ENCODE data around the gene SLC27A2.

SLC27A2 gene

DNA sequence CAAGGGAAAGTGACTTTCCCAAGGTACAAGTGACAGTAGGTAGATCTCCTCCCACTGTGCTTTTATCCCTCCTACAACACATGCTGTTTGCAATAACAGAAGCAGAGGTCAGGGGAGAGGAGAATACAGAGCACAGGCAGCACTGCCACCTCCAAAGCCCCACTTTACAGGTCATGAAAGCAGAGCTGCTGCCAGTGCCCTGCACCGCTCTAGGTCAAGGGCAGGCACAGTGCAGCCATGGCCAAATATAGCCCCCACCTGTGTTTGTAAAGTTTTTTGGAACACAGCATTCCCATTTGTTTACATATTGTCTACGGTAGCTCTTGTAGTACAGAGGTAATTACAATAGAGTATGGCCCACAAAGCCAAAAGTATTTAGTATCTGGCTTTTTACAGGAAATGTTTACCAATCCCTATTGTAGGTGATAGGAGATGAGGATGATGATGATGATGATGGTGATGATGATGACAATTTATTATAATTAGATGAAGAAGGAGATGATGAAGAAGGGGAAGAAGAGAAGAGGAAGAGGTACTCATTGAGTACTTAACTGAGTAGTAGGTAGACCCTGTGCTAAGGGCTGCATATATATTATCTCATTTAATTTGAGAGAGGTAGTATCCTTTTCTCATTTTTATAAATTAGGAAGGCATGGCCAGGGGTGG is 63.1 kb downstream of the SLC27A2 start:
- DNase-seq: no peak

DNA sequence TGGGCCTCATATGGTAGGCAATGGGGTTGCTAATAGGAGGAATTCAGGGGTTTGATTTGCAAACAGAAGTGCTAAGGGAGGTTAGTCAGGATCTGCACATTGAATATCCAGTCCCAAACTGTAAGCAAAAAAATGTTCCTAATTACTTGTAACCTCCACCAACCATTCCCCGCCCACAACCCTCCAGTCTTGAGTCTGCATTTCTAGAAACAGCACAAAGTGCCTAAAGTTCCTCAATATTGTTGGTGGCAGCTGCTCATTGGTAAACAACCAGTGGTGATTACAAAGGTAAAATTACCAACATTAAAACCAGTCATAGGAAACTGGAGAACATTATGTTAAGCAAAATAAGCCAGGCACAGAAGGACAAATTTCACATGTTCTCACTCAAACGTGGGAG is 64.6 kb downstream of the SLC27A2 start:
- DNase-seq: no peak

DNA sequence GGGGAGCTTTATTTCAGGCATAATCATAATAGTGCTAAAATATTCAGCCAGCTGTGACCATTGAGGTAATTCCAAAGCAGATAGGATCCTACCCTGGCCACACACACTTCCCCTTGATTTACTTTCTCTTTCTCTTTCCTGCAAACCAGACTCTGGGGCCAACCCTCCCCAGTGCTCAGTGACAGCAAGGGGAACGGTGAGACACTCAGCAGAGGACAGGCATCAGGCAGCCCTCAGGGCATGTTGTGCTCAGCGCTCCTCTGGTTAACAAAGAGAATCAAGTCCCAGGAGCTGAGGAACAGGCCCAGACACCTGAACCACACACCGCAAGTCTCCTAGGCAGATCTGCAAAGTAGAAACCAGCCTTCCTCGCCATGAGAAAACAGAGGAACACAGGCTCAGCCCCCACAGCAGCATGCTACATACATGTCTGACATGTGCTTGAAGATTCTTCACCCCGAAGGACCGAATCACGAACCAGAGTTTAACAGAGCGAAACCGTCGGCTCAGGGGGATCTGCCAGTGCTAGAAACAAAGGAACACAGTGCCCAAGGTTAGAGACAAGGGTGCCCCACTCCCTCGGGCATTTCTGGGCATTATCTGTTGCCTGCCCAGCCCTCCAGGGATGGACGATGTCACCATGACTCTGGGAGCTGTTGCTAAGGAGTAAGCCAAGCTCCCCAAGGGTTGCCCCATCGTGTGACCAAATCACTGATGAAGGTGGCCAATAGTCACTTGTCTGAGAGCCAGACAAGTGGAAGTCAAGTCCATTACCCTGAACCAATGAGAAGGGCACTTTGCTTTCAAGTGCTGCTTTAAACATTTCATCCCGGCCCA is 66.0 kb downstream of the SLC27A2 start:
- DNase-seq: no peak

DNA sequence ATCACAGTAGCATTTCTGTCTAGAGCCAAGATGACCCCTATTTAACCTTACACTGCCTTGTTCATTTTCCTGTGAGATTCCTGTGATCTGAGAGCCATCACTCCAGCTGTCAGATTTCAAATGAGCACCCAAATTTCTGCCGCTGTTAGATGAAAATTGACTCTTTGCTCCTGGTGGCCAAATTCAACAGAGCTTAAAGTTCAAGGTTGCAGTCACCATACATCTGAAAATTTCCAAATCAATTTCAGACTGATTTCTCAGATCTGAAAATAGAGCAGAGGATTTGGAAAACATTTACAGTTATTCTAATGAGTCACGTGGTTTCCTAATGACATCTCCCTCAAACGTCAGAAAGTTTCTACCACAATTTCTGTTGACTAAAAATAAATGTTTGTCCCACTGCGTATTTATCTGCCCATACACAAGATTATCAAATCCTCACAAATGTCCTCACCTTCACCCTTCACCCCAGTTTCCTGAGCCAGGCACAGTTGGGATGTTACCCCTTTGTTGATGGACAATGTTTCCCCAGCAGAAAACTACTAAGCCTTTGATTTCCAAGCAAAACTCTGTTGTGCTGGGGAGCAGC is 67.1 kb downstream of the SLC27A2 start:
- no peak for DNase-seq

DNA sequence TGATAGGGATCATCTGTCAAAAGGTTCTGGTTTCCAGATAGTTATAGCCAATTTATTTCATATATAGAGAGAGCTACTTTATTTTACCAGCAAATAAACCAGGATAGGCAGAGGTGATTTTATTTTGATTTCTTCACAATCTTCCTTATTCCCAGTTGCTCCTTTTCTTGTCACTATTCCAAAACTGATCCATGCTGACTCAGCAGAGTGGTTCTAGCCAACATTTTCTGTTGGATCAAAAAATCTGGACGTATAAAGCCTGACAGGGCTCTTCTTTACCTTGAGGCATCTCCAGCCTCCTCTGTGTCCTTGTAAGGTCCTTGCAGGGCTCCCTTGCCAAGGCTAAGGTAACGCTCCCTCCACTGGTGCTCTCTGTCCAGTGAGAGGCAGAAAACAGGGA is 67.7 kb downstream of the SLC27A2 start:
- DNase-seq: no peak

DNA sequence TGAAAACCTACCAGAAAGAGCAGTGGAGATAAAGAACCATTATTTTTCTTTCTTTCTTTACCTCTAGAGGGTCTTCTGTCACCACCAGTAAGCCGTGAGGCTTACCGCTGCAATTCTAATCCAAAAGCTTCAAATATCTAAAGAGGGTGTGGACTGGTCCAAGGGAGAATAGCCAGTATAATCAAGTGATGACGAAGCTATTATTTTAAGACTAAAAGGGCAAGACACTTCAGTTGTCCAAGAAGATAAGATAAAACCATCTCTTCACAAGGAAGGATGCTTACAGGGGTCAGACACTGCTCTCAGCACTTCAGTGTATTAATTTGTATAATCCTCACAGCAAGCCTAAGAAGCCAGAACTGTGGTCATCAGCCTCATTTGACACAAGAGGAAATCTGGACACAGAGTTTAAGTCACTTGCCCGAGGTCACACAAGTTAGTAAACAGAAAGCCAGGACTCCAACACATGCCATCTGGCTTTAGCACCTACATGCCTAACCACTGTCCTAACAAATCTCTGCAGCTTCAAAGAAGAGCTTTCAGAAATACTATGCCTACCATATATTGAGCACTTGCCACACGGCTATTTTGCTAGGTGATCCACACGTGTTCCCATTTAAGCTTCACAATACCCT is 68.9 kb downstream of the SLC27A2 start:
- no peak for DNase-seq

DNA sequence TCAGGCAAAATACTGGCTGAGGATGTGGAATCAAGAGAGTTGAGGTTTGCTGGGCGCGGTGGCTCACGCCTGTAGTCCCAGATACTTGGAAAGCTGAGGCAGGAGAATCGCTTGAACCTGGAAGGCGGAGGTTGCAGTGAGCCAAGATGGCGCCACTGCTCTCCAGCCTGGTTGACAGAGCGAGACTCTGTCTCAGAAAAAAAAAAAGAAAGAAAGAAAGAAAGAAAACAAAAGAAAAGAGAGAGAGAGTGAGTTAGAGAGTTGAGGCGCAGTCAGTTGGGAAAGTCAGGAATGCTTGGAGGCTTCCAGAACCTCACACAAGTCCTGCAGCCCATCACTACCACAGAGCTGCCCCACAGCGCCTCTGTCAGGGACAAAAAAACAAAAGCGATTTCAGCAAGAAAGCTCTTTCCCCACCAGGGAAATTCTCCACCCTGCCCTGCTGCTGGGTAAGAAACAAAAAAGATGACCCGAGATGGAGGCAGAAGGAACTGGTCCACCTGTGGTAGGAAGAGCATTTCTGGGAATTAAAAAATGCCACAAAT is 69.7 kb downstream of the SLC27A2 start:
- DNase-seq: no peak

DNA sequence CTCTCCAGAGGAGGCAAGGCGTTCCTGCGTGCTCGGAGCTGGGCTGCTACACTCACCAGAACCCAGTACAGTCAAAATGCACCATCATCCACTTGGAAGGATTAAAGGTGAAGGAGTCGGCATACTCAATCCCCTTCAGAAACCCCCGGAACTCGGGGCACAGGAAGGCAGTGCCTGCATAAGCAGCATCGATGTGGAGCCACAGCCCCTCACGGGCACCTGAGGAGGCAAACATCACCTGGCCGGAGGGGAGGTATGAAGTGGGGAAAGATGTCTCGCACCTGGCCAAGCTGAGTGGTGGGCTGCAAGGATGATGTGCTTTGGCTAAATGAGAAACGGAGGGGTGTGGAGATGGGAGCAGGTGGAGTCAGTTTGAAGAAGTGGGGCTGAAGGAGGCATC is 70.6 kb downstream of the SLC27A2 start:
- no peak for DNase-seq

DNA sequence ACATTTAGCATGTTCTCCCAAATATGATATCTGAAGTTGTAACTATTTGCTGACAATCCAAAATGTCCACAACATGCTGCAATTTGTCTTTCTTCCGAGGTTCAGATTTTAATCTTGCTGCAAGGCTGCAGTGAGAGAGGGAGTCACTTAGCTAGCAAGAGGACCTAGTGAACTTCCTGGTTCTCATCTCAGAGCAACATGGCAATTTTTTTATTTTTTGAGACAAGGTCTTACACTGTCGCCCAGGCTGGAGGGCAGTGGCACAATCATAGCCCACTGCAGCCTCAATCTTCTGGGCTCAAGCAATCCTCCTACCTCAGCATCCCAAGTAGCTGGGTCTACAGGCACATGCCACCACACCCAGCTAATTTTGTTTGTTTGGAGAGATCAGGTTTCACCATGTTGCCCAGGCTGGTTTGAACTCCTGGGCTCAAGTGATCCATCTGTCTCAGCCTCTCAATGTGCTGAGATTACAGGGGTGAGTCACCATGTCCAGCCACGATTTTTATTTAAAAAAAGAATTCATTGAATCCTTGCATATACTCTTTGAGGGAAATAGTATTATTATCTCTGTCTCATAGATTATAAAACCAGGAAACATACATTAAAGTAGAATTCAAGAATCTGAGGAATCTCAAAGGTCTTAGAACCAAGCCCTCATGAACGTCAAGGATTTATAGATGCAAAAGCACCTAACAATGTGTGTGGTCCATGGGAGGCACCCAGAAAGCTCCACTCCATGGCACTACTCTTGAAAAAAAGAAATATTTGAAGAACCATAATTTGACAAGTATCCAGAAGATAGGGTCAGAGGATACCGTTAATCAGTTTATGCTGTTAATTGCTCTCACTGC is 74.4 kb downstream of the SLC27A2 start:
- DNase-seq: no peak

DNA sequence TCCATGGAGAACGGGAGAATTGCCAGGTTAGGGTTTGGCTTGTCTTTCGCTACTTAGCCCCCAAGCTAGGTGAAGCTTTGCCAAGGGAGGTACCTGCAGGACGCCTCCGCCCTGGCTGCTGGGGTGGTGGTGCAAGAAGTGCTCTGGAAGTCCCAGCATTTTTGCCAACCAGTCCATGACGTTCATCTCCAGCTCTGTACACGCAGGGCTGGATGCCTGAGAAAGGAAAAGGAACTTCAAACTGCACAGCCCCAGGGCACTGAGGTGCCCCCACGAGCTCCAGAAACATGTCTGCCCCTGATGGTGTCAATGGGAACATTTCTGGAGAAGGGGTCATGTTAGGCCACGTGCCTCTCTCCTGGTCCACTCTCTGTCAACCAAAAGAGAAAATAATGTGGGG is 75.3 kb downstream of the SLC27A2 start:
- DNase-seq: no peak

DNA sequence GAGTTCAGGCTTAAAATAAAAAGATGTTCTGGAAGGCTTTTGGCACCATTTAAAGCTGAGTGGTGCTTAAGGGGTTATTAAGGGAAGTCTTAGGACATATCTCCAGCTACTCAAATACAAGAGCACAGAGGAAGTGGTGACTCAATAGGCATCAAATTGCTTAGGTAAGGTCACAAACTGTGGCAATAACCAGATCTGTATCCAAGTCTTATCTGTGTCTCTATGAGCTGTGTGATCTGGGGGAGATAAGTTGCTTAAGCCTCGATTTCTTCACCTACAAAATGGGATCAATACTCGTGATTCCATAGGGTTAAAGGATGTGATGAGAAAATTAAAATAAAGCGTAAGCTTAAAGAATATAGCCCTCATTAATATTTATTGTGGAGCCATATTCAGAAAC is 75.9 kb downstream of the SLC27A2 start:
- no peak for DNase-seq

DNA sequence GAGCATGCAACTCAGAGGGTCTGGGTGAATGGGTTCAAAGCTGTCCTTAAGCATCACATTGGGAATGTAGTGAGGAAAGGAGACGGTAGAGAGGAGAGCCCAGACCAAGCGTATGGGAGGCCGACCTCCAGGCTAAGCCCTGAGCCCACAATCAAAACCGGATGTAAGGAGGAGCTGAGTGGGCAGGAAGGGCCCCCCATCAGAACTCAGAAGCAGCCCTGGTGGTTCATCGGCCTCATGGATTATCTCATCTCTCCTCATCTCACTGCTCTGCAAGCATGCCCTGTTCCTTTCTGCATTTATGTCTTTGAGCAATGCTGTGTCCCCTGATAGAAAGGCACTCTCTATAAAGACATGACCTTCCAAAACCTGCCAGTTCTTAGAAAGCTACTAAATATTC is 77.3 kb downstream of the SLC27A2 start:
- DNase-seq: no peak

DNA sequence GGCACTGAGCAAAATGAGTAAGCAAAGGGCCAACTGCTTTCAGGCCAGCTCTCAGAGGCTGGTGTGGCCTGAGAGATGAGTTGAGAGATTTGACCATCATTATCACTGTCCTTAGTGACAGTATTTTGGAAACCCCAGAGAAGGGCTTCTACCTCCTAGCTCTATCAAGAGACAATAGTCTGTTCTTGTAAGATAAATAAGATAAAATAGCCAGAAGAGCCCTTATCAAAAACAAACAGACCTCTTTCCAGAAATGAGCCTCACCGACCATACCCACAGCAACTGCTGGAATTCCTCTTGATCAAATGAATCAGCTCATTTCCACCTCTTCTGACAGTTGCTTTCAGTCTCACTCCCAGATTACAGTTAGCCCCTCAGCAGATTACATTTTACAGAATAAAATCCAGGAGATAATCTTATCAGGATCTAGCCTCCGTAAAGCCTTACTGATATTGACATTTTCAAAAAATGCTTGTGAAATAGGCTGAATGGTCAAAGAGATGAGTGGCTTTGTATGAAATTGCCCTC is 79.0 kb downstream of the SLC27A2 start:
- DNase-seq: no peak

DNA sequence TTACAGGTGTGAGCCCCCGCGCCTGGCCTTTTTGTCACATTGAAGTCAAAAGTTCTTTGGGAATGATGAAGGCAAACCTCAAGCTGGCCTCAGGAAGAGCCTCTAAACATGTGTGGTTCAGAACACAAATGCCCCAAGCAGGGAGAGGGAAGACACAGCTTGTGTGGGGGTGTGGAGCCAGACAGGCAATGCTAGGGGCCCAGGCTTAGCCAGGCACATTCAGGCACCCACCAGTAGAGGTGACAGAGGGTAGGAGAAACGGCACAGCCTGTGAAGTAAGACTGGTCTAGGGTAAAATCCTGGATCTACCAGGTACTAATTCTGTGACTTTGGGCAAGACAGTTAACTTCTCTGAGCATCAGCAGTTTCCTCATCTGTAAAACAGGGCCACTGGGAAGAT is 80.0 kb downstream of the SLC27A2 start:
- no peak for DNase-seq

DNA sequence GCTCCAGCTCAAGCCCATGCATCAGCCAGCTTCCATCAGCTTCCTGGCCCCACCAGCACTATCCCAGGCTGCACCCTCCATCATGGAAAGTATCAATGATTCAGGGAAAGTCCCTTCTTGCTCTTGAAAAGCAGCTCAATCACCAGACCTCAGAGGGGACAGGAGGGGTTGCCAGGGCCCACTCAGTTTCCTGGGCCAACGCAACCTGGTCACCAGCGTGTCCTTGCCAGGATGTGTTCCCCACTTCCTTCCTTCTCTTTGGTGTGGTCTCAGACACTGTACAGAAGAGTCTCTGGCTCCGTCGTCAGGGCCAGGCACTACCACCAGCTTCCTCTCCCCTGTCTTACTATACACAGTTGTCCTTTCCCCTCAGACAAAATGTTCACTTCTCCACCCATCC is 80.5 kb downstream of the SLC27A2 start:
- DNase-seq: no peak

DNA sequence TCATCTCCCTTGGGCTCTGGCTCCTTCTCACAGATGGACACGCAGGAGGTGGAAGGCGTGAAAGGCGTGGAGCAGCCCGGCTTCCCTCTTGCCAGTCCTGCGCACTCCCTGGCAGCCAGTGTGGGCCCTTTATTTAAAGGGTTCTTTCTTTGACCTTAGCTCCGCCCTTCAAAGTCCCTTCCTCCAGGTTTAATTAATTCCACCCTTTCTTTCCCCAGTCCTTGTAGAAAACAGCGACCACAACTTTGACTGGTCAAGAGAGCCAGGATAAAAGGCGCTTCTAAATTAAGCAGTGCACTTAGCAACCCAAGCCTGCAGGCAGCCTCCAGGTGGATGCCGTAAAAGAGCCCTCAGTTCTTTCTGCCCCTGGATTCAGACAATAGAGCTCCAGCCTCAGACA is 83.6 kb downstream of the SLC27A2 start, which contains the start of gene HDC:
Gene HDC, minus strand, starts transcription at position 107 of the 400 bp plus-strand sequence. Its CDS starts 103 bp downstream, at position 4.
- DNase-seq: no peak

DNA sequence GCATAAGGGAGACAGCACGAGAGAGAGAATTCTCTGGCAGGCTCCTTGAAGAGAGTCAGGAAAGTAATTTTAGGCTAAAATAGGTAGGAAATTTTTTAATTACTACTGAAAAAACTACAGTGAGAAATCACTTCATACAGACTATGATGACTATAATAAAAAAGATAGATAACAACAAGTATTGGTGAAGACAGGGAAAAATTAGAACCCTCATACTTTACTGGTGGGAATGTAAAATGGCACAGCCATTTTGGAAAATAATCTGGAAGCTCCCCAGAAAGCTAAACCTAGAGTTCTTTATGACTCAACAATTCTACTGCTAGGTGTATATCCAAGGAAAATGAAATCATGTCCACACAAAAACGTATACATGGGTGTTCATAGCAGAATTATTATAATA is 85.6 kb downstream of the SLC27A2 start:
- no peak for DNase-seq

DNA sequence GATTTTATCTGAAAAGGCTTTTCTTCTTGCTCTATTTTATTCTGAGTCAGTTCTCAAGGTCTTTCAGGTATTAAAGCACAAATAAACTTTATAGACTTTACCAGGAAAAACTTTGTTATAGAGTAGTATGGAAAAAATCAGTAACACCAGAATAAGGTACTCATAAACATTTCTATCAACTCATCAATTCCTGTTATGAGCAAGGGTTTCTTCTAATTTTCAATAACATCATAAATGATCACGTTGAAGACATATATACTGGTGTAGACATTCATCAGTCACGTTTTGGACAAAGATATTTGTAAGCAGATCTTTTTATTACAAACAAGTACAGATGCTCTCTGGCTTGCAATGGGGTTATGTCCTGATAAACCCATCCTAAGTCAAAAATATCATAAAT is 93.1 kb downstream of the SLC27A2 start:
- no peak for DNase-seq

DNA sequence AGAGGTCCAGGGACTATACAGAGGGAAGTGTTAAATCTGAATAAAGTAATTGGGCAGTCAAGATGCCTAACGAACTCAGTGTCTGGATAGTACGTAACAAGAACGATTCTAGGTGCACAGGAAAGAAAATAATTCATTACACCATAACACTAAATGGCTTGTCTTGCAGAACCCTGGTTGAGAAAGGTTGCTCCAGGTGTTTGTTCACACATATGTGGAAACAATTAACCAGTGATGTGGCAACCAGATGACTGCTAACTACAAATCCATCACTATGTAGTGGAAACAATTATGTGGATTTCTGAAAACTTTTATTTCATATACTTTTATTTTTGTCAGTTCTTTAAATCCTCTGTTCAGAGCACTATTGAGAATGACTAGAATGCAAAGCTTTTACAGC is 93.9 kb downstream of the SLC27A2 start:
- no peak for DNase-seq

DNA sequence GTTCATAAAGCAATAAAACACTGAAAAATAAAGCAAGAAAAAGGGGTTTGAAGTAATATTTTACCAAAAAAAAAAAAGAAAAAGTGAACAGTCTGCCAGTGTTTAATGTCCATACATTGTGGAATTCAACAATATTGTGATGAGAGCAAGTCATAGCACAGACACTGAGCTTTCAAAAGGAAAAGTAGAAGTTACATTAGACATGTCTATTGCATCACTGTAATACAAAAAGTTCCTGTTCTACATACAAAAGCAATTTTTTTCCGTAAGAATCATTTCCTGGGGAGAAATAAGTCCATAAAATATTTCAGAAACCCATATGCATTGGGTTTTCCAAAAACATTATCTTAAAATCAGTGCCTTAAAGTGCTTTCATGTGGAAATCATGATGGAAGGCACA is 95.4 kb downstream of the SLC27A2 start:
- DNase-seq: no peak

DNA sequence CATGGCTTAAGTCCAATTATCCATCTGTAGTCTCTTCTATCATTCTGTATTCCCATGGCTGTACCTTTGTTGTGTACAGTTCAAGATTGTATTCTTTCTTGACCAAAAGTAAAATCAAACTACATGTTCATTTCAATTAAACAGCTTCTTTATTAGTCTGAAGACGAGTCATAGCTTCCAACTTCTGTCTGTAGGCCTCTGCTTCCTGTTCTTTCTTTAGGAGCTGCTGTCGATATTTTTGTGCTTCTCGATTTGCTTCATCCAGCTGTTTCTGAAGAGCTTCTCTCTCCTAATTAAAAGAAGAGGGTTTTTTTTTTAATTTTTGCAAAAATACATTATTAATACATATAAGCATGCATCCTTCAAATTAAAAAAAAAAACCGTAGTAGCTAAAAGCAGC is 96.5 kb downstream of the SLC27A2 start:
- DNase-seq: no peak

DNA sequence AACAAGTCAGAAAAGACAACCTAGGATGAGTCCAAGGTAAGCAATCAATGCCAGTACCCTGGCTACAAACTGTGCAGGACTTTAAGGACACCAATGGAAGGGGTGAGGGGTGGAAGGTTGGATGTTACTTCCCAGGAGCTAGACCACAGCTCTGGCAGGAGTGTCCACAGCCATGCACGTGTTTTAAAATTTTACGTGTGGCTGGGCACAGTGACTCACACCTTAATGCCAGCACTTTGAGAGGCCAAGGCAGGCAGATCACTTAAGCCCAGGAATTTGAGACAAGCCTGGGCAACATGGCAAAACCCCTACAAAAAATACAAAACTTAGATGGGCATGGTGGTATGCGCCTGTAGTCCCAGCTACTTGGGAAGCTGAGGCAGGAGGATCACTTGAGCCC is 98.3 kb downstream of the SLC27A2 start:
- DNase-seq: no peak

Measured in NCI-H2107 (cell line).